ENCODE results near the gene TMTC1. TPM values are rescaled to one million over a fixed set of nuclear protein-coding genes. Genes with fewer than 3 reads are reported as not detected.
"Not testable (repeated sequence)": the region's sequence is repeated elsewhere in the genome, so short reads cannot be mapped to it uniquely, and the experiment has no call there.

Gene TMTC1
- total RNA-seq, 1 donor from 2014 or later, result not detected

GRCh38 chr12:29816874-29817725 is 33.4 kb upstream of the TMTC1 start:
- ChIA-PET POLR2A (no interaction called here), CTCF (no interaction called here)
- no peak overlapping the region for H3K27ac Mint-ChIP-seq
- DNase-seq, result no peak
- peaks cover 8% of the 10 kb centered on the region for H3K9me3 Mint-ChIP-seq
- H3K4me1 Mint-ChIP-seq, result no peaks in the 10 kb centered on the region
- intact Hi-C loops (cut with micrococcal nuclease), result no loop called here
- H3K4me3 Mint-ChIP-seq, result no peak overlapping the region
- H3K27me3 Mint-ChIP-seq, result no peaks in the 10 kb centered on the region
- no peaks in the 10 kb centered on the region for H3K36me3 Mint-ChIP-seq (ENCODE audit: low read depth)
- ATAC-seq (ENCODE audit: low read depth), result no peak
- no peak for TF ChIP-seq CTCF (IDR thresholded peaks at IDR 0.05)

- H3K27me3 Mint-ChIP-seq; POLR2A ChIA-PET; DNase-seq; CTCF ChIA-PET; H3K4me1 Mint-ChIP-seq; H3K27ac Mint-ChIP-seq; ATAC-seq (ENCODE audit: low read depth); H3K36me3 Mint-ChIP-seq (ENCODE audit: low read depth); H3K4me3 Mint-ChIP-seq; intact Hi-C loops (cut with micrococcal nuclease); H3K9me3 Mint-ChIP-seq: not testable (repeated sequence)
These were observed 26.0 kb upstream of the TMTC1 start for GRCh38 chr12:29809616-29810361.

GRCh38 chr12:29807129-29807528 is 23.4 kb upstream of the TMTC1 start:
- ChIA-PET POLR2A (no interaction called here), CTCF (no interaction called here)
- no peak for ATAC-seq (ENCODE audit: low read depth)
- intact Hi-C loops (cut with micrococcal nuclease), result no loop called here
- Mint-ChIP-seq H3K9me3 (peaks cover 3% of the 10 kb centered on the region), H3K4me3 (no peak overlapping the region), H3K27ac (no peak overlapping the region), H3K36me3 (ENCODE audit: low read depth) (no peaks in the 10 kb centered on the region), H3K27me3 (no peaks in the 10 kb centered on the region), H3K4me1 (no peaks in the 10 kb centered on the region)
- DNase-seq, result no peak
- no peak for TF ChIP-seq CTCF (IDR thresholded peaks at IDR 0.05)

GRCh38 chr12:29804019-29804418 is 20.3 kb upstream of the TMTC1 start:
- no peaks in the 10 kb centered on the region for H3K27me3 Mint-ChIP-seq
- intact Hi-C loops (cut with micrococcal nuclease), result no loop called here
- no peak for DNase-seq
- no peak overlapping the region for H3K4me3 Mint-ChIP-seq
- no peaks in the 10 kb centered on the region for H3K4me1 Mint-ChIP-seq
- peaks cover 10% of the 10 kb centered on the region for H3K9me3 Mint-ChIP-seq
- TF ChIP-seq CTCF (IDR thresholded peaks at IDR 0.05), result no peak
- no peak for ATAC-seq (ENCODE audit: low read depth)
- no peak overlapping the region for H3K27ac Mint-ChIP-seq
- CTCF ChIA-PET, result no interaction called here
- POLR2A ChIA-PET, result no interaction called here
- H3K36me3 Mint-ChIP-seq (ENCODE audit: low read depth), result no peaks in the 10 kb centered on the region

- Mint-ChIP-seq H3K4me1 (no peaks in the 10 kb centered on the region), H3K9me3 (peaks cover 10% of the 10 kb centered on the region), H3K27ac (no peak overlapping the region), H3K27me3 (no peaks in the 10 kb centered on the region), H3K36me3 (ENCODE audit: low read depth) (no peaks in the 10 kb centered on the region), H3K4me3 (no peak overlapping the region)
- ATAC-seq (ENCODE audit: low read depth) (no peak), DNase-seq (no peak)
- POLR2A ChIA-PET, result no interaction called here
- intact Hi-C loops (cut with micrococcal nuclease), result no loop called here
- CTCF ChIA-PET, result no interaction called here
- TF ChIP-seq CTCF (IDR thresholded peaks at IDR 0.05), result no peak
These were observed 15.8 kb upstream of the TMTC1 start for GRCh38 chr12:29799591-29799990.
